ENCODE results near the gene ERC1. TPM values are rescaled to one million over a fixed set of nuclear protein-coding genes. Genes with fewer than 3 reads are reported as not detected.
"Not testable (repeated sequence)": the region's sequence is repeated elsewhere in the genome, so short reads cannot be mapped to it uniquely, and the experiment has no call there.

The ERC1 gene
- total and polyA plus RNA-seq, 2 experiments from 2014 or later = 18.4 to 29.7 TPM

GRCh38 chr12:1338483-1339177, 347.6 kb downstream of the ERC1 start:
- H3K9me3 ChIP-seq (ENCODE audit: low read depth) = no peaks in the 10 kb centered on the region
- H2AFZ ChIP-seq = no peak overlapping the region
- peaks cover 8% of the 10 kb centered on the region for H3K4me1 ChIP-seq (ENCODE audit: insufficient read depth)
- no peaks in the 10 kb centered on the region for H3K36me3 ChIP-seq (replicated peaks; ENCODE audit: insufficient read depth, low read depth)
- H3K27ac ChIP-seq = no peak overlapping the region
- no peak overlapping the region for H3K4me3 ChIP-seq
- no peak for DNase-seq (ENCODE audit: low spot score)
- no peaks in the 10 kb centered on the region for H3K9me2 ChIP-seq (replicated peaks; ENCODE audit: insufficient read depth)
- TF ChIP-seq CTCF (IDR thresholded peaks at IDR 0.05; ENCODE audit: poor library complexity) = no peak
- no peak for TF ChIP-seq EZH2phosphoT487 (IDR thresholded peaks at IDR 0.05; ENCODE audit: low read depth, severe bottlenecking, unreplicated experiment)
- no peak for TF ChIP-seq EZH2 (IDR thresholded peaks at IDR 0.05; ENCODE audit: borderline replicate concordance)
- no peak overlapping the region for H3K4me2 ChIP-seq
- peaks cover 21% of the 10 kb centered on the region for H3K79me2 ChIP-seq
- 83% methylated on average over 10 of the region's 10 CpGs for WGBS (ENCODE audit: low lambda C conversion rate, missing lambda C conversion rate)
- H3K27me3 ChIP-seq = no peaks in the 10 kb centered on the region
- no peaks in the 10 kb centered on the region for H4K20me1 ChIP-seq (ENCODE audit: insufficient read depth, poor library complexity, severe bottlenecking)

GRCh38 chr12:1339178-1339541, 348.1 kb downstream of the ERC1 start:
- H3K79me2 ChIP-seq = peaks cover 21% of the 10 kb centered on the region
- not testable (repeated sequence) for H3K4me2 ChIP-seq; H3K36me3 ChIP-seq (replicated peaks; ENCODE audit: insufficient read depth, low read depth); H3K4me1 ChIP-seq (ENCODE audit: insufficient read depth); H2AFZ ChIP-seq; H4K20me1 ChIP-seq (ENCODE audit: insufficient read depth, poor library complexity, severe bottlenecking); H3K9me3 ChIP-seq (ENCODE audit: low read depth); H3K27ac ChIP-seq; H3K9me2 ChIP-seq (replicated peaks; ENCODE audit: insufficient read depth); H3K27me3 ChIP-seq; H3K4me3 ChIP-seq; DNase-seq (ENCODE audit: low spot score)
- 89% methylated on average over 7 of the region's 8 CpGs for WGBS (ENCODE audit: low lambda C conversion rate, missing lambda C conversion rate)

- Histone ChIP-seq H3K36me3 (replicated peaks; ENCODE audit: insufficient read depth, low read depth) (no peaks in the 10 kb centered on the region), H3K4me1 (ENCODE audit: insufficient read depth) (peaks cover 8% of the 10 kb centered on the region), H3K27me3 (no peaks in the 10 kb centered on the region), H4K20me1 (ENCODE audit: insufficient read depth, poor library complexity, severe bottlenecking) (no peaks in the 10 kb centered on the region), H3K9me2 (replicated peaks; ENCODE audit: insufficient read depth) (no peaks in the 10 kb centered on the region), H2AFZ (no peak overlapping the region), H3K4me3 (no peak overlapping the region), H3K9me3 (ENCODE audit: low read depth) (no peaks in the 10 kb centered on the region), H3K4me2 (no peak overlapping the region), H3K79me2 (peaks cover 17% of the 10 kb centered on the region), H3K27ac (no peak overlapping the region)
- no peak for DNase-seq (ENCODE audit: low spot score)
- TF ChIP-seq EZH2 (IDR thresholded peaks at IDR 0.05; ENCODE audit: borderline replicate concordance) (no peak), CTCF (IDR thresholded peaks at IDR 0.05; ENCODE audit: poor library complexity) (no peak), EZH2phosphoT487 (IDR thresholded peaks at IDR 0.05; ENCODE audit: low read depth, severe bottlenecking, unreplicated experiment) (no peak)
- WGBS (ENCODE audit: low lambda C conversion rate, missing lambda C conversion rate) = 83% methylated on average over 7 of the region's 7 CpGs
These were observed 348.7 kb downstream of the ERC1 start for GRCh38 chr12:1339618-1340319.

GRCh38 chr12:1341270-1341669, 350.2 kb downstream of the ERC1 start:
- H3K4me1 ChIP-seq (ENCODE audit: insufficient read depth); H3K4me2 ChIP-seq; H3K9me2 ChIP-seq (replicated peaks; ENCODE audit: insufficient read depth); H4K20me1 ChIP-seq (ENCODE audit: insufficient read depth, poor library complexity, severe bottlenecking); H3K9me3 ChIP-seq (ENCODE audit: low read depth); H3K4me3 ChIP-seq; H3K79me2 ChIP-seq; H3K27ac ChIP-seq; H2AFZ ChIP-seq; DNase-seq (ENCODE audit: low spot score); H3K36me3 ChIP-seq (replicated peaks; ENCODE audit: insufficient read depth, low read depth); H3K27me3 ChIP-seq: not testable (repeated sequence)
- WGBS (ENCODE audit: low lambda C conversion rate, missing lambda C conversion rate) = 89% methylated on average over 6 of the region's 6 CpGs

Measured in hepatocyte (in vitro differentiated cells).